ENCODE data around the gene PCSK4.

The PCSK4 gene

GRCh38 chr19:1497578-1498235, 7.6 kb upstream of the PCSK4 start:
- Histone ChIP-seq H3K4me3 (IDR thresholded peaks at IDR 0.05; ENCODE audit: insufficient read depth, low read depth, low read length) (no peak overlapping the region), H3K9ac (no peak overlapping the region), H2AFZ (ENCODE audit: low read depth) (no peak overlapping the region), H3K79me2 (ENCODE audit: insufficient read depth, low read depth) (no peaks in the 10 kb centered on the region), H3K4me2 (no peak overlapping the region), H3K27me3 (ENCODE audit: insufficient read depth, low read depth) (peaks cover 85% of the 10 kb centered on the region), H3K4me1 (ENCODE audit: low read depth, poor library complexity, severe bottlenecking) (no peaks in the 10 kb centered on the region), H4K20me1 (ENCODE audit: insufficient read depth) (no peaks in the 10 kb centered on the region), H3K27ac (no peak overlapping the region), H3K36me3 (ENCODE audit: insufficient read depth) (no peaks in the 10 kb centered on the region)
- TF ChIP-seq CTCF (conservative IDR thresholded peaks at IDR 0.05; ENCODE audit: low read depth, low read length): no peak

GRCh38 chr19:1496714-1497577, 6.8 kb upstream of the PCSK4 start:
- Histone ChIP-seq H3K4me1 (ENCODE audit: low read depth, poor library complexity, severe bottlenecking) (no peaks in the 10 kb centered on the region), H3K36me3 (ENCODE audit: insufficient read depth) (no peaks in the 10 kb centered on the region), H3K79me2 (ENCODE audit: insufficient read depth, low read depth) (no peaks in the 10 kb centered on the region), H2AFZ (ENCODE audit: low read depth) (no peak overlapping the region), H4K20me1 (ENCODE audit: insufficient read depth) (no peaks in the 10 kb centered on the region), H3K4me2 (no peak overlapping the region), H3K27ac (no peak overlapping the region), H3K27me3 (ENCODE audit: insufficient read depth, low read depth) (peaks cover 85% of the 10 kb centered on the region), H3K4me3 (IDR thresholded peaks at IDR 0.05; ENCODE audit: insufficient read depth, low read depth, low read length) (no peak overlapping the region), H3K9ac (no peak overlapping the region)
- TF ChIP-seq CTCF (conservative IDR thresholded peaks at IDR 0.05; ENCODE audit: low read depth, low read length): no peak

- no peak for TF ChIP-seq CTCF (conservative IDR thresholded peaks at IDR 0.05; ENCODE audit: low read depth, low read length)
- H3K4me3 ChIP-seq (IDR thresholded peaks at IDR 0.05; ENCODE audit: insufficient read depth, low read depth, low read length): no peak overlapping the region
- H3K4me2 ChIP-seq: no peak overlapping the region
Measured at GRCh38 chr19:1495799-1496713, 5.9 kb upstream of the PCSK4 start.

GRCh38 chr19:1495051-1495798, 5.1 kb upstream of the PCSK4 start:
- no peak for TF ChIP-seq CTCF (conservative IDR thresholded peaks at IDR 0.05; ENCODE audit: low read depth, low read length)
- peaks cover 76% of the 10 kb centered on the region for H3K27me3 ChIP-seq (ENCODE audit: insufficient read depth, low read depth)
- H3K27ac ChIP-seq: no peak overlapping the region
- H3K36me3 ChIP-seq (ENCODE audit: insufficient read depth): no peaks in the 10 kb centered on the region
- H3K9ac ChIP-seq: no peak overlapping the region
- no peaks in the 10 kb centered on the region for H3K4me1 ChIP-seq (ENCODE audit: low read depth, poor library complexity, severe bottlenecking)
- H3K79me2 ChIP-seq (ENCODE audit: insufficient read depth, low read depth): no peaks in the 10 kb centered on the region
- no peaks in the 10 kb centered on the region for H4K20me1 ChIP-seq (ENCODE audit: insufficient read depth)
- H3K4me2 ChIP-seq: no peak overlapping the region
- no peak overlapping the region for H2AFZ ChIP-seq (ENCODE audit: low read depth)
- no peak overlapping the region for H3K4me3 ChIP-seq (IDR thresholded peaks at IDR 0.05; ENCODE audit: insufficient read depth, low read depth, low read length)

More at GRCh38 chr19:1495799-1496713, 5.9 kb upstream of the PCSK4 start:
- no peaks in the 10 kb centered on the region for H3K4me1 ChIP-seq (ENCODE audit: low read depth, poor library complexity, severe bottlenecking)
- no peak overlapping the region for H2AFZ ChIP-seq (ENCODE audit: low read depth)
- H3K36me3 ChIP-seq (ENCODE audit: insufficient read depth): no peaks in the 10 kb centered on the region
- H3K27ac ChIP-seq: no peak overlapping the region
- peaks cover 81% of the 10 kb centered on the region for H3K27me3 ChIP-seq (ENCODE audit: insufficient read depth, low read depth)
- H3K79me2 ChIP-seq (ENCODE audit: insufficient read depth, low read depth): no peaks in the 10 kb centered on the region
- H3K9ac ChIP-seq: no peak overlapping the region
- H4K20me1 ChIP-seq (ENCODE audit: insufficient read depth): no peaks in the 10 kb centered on the region
